H9 (cell line): ENCODE data around the gene PFKL. TPM values are rescaled to one million over a fixed set of nuclear protein-coding genes. Genes with fewer than 3 reads are reported as not detected.

Experiments used
- DNase-seq: peaks from one replicate; pipeline ENCODE4 v3.0.0-alpha.2; 2017
- H2AFZ ChIP-seq: one replicate; pipeline ENCODE4 v1.6.1; 2013; ENCODE audit warnings: mild to moderate bottlenecking, low read length, control low read depth, moderate library complexity
- H2AK5ac ChIP-seq: 2 replicates; pipeline ENCODE4 v1.6.1; 2013; ENCODE audit warnings: low read length, control low read depth, mixed read lengths; ENCODE audit not compliant: insufficient read length
- H2BK120ac ChIP-seq: one replicate; pipeline ENCODE4 v1.6.1; 2013; ENCODE audit warnings: low read depth, mild to moderate bottlenecking, low read length, control low read depth, inconsistent platforms; ENCODE audit not compliant: poor library complexity, severe bottlenecking
- H2BK12ac ChIP-seq: 2 replicates; pipeline ENCODE4 v1.6.1; 2013; ENCODE audit warnings: low read length, control low read depth, mixed read lengths, low read depth; ENCODE audit not compliant: insufficient read length
- H2BK15ac ChIP-seq: 2 replicates; pipeline ENCODE4 v1.6.1; 2013; ENCODE audit warnings: low read depth, low read length, control low read depth
- H2BK20ac ChIP-seq: one replicate; pipeline ENCODE4 v1.6.1; 2013; ENCODE audit warnings: low read depth, mild to moderate bottlenecking, low read length, control low read depth, inconsistent platforms; ENCODE audit not compliant: poor library complexity, severe bottlenecking
- H2BK5ac ChIP-seq: 2 replicates; pipeline ENCODE4 v1.6.1; 2013; ENCODE audit warnings: low read length, control low read depth, mixed read lengths; ENCODE audit not compliant: insufficient read length
- H3K14ac ChIP-seq: 2 replicates; pipeline ENCODE4 v1.6.1; 2013; ENCODE audit warnings: low read length, control low read depth; ENCODE audit not compliant: insufficient read depth
- H3K18ac ChIP-seq: 2 replicates; pipeline ENCODE4 v1.6.1; 2013; ENCODE audit warnings: low read depth, mild to moderate bottlenecking, mixed read lengths, low read length, control low read depth; ENCODE audit not compliant: insufficient read length
- H3K23ac ChIP-seq: 2 replicates; pipeline ENCODE4 v1.6.1; 2013; ENCODE audit warnings: low read length, control low read depth, mixed read lengths, low read depth; ENCODE audit not compliant: insufficient read length
- H3K23me2 ChIP-seq: 2 replicates; pipeline ENCODE4 v1.6.1; 2013; ENCODE audit warnings: low read depth, mild to moderate bottlenecking, mixed read lengths, low read length, control low read depth; ENCODE audit not compliant: insufficient read length, poor library complexity, severe bottlenecking
- H3K27ac ChIP-seq: 2 replicates; pipeline ENCODE4 v1.5.1; 2013; ENCODE audit warnings: low read length, control low read depth, mixed read lengths, low read depth; ENCODE audit not compliant: insufficient read length
- H3K27me3 ChIP-seq: 2 replicates; pipeline ENCODE4 v1.6.1; 2013; ENCODE audit warnings: low read length, control low read depth, inconsistent platforms; ENCODE audit not compliant: insufficient read depth
- H3K4ac ChIP-seq: 2 replicates; pipeline ENCODE4 v1.6.1; 2013; ENCODE audit warnings: low read depth, mild to moderate bottlenecking, control low read depth, inconsistent platforms, low read length, moderate library complexity
- H3K4me1 ChIP-seq: 2 replicates; pipeline ENCODE4 v1.6.1; 2013; ENCODE audit warnings: low read length, control low read depth, inconsistent platforms; ENCODE audit not compliant: insufficient read depth
- H3K4me2 ChIP-seq: 2 replicates; pipeline ENCODE4 v1.6.1; 2013; ENCODE audit warnings: low read length, control low read depth, mixed read lengths; ENCODE audit not compliant: insufficient read length, insufficient read depth
- H3K56ac ChIP-seq: 2 replicates; pipeline ENCODE4 v1.6.1; 2013; ENCODE audit warnings: low read depth, mild to moderate bottlenecking, mixed read lengths, low read length, control low read depth; ENCODE audit not compliant: insufficient read length
- H3K79me1 ChIP-seq: 2 replicates; pipeline ENCODE4 v1.6.1; 2013; ENCODE audit warnings: low read depth, mild to moderate bottlenecking, moderate library complexity, low read length, control low read depth, inconsistent platforms; ENCODE audit not compliant: insufficient read depth, poor library complexity, severe bottlenecking
- H3K79me2 ChIP-seq: 2 replicates; pipeline ENCODE4 v1.6.1; 2013; ENCODE audit warnings: low read length, control low read depth, inconsistent platforms; ENCODE audit not compliant: insufficient read depth
- H3K9ac ChIP-seq: 2 replicates; pipeline ENCODE4 v1.6.1; 2013; ENCODE audit warnings: low read length, control low read depth, mixed read lengths; ENCODE audit not compliant: insufficient read length; ENCODE audit errors: extremely low read depth
- H3K9me3 ChIP-seq: one replicate; pipeline ENCODE4 v1.6.1; 2013; ENCODE audit warnings: low read depth, low read length, inconsistent platforms; ENCODE audit not compliant: control insufficient read depth
- H3T11ph ChIP-seq: one replicate; pipeline ENCODE4 v1.6.1; 2013; ENCODE audit warnings: mild to moderate bottlenecking, low read length, control low read depth, inconsistent platforms
- H4K20me1 ChIP-seq: one replicate; pipeline ENCODE4 v1.6.1; 2013; ENCODE audit not compliant: control insufficient read depth, insufficient read length, insufficient read depth
- H4K5ac ChIP-seq: 2 replicates; pipeline ENCODE4 v1.6.1; 2013; ENCODE audit warnings: low read depth, mild to moderate bottlenecking, mixed read lengths, low read length, control low read depth; ENCODE audit not compliant: insufficient read length
- H4K8ac ChIP-seq: replicated peaks from 2 replicates; pipeline ENCODE4 v1.6.1; 2013; ENCODE audit warnings: low read length, control low read depth, mixed read lengths, low read depth; ENCODE audit not compliant: insufficient read length
- H4K91ac ChIP-seq: 2 replicates; pipeline ENCODE4 v1.6.1; 2013; ENCODE audit warnings: low read depth, mild to moderate bottlenecking, moderate library complexity, mixed read lengths, low read length, control low read depth; ENCODE audit not compliant: insufficient read length
- H3K27ac Mint-ChIP-seq, 3 experiments: 2 replicates in 2 of 3; 3 replicates in 1 of 3; pipeline ENCODE4 v1.8.0; 2020 to 2021; ENCODE audit warnings: mixed read lengths in 3 of 3, mild to moderate bottlenecking in 1 of 3, moderate library complexity in 1 of 3
- H3K27me3 Mint-ChIP-seq: 2 replicates; pipeline ENCODE4 v1.8.0; 2021; ENCODE audit warnings: low read depth, mild to moderate bottlenecking, moderate library complexity, mixed read lengths
- H3K36me3 Mint-ChIP-seq, 3 experiments: 2 replicates in 2 of 3; 3 replicates in 1 of 3; pipeline ENCODE4 v1.8.0; 2020 to 2021; ENCODE audit warnings: low read depth in 3 of 3, mixed read lengths in 3 of 3; ENCODE audit not compliant: insufficient read depth in 1 of 3
- H3K4me1 Mint-ChIP-seq, 2 experiments: 2 replicates each; pipeline ENCODE4 v1.8.0; 2020; ENCODE audit warnings: mixed read lengths in 2 of 2
- H3K4me3 Mint-ChIP-seq, 2 experiments: 2 replicates in 1 of 2; 3 replicates in 1 of 2; pipeline ENCODE4 v1.8.0; 2020 to 2021; ENCODE audit warnings: mild to moderate bottlenecking in 2 of 2, mixed read lengths in 2 of 2, moderate library complexity in 1 of 2
- H3K9me3 Mint-ChIP-seq, 2 experiments: 2 replicates in 1 of 2; 3 replicates in 1 of 2; pipeline ENCODE4 v1.8.0; 2020; ENCODE audit warnings: mild to moderate bottlenecking in 2 of 2, mixed read lengths in 2 of 2, moderate library complexity in 1 of 2
- CTCF ChIP-seq: fragments of 200-600 bp; sonication (generic); conservative IDR thresholded peaks from 3 replicates; pipeline ENCODE4 v1.8.0; 2021; ENCODE audit warnings: antibody characterized with exemption, mild to moderate bottlenecking
- WGBS: extraction: QIAGEN DNeasy Blood & Tissue Kit; methylation state at CpG from one replicate; pipeline ENCODE4 v1.1.7; 2013; ENCODE audit warnings: missing lambda C conversion rate, low lambda C conversion rate, mixed read lengths; ENCODE audit not compliant: insufficient read length; ENCODE audit errors: extremely low coverage; 5-methylcytosine and 5-hydroxymethylcytosine counted together
- total RNA-seq: library from RNA; stranded (reverse); gene quantifications from 2 replicates; pipeline ENCODE4 v1.2.1, GENCODE V29; 2021

Gene PFKL
- total RNA-seq, 1 experiment from 2014 or later = 107 TPM

DNA sequence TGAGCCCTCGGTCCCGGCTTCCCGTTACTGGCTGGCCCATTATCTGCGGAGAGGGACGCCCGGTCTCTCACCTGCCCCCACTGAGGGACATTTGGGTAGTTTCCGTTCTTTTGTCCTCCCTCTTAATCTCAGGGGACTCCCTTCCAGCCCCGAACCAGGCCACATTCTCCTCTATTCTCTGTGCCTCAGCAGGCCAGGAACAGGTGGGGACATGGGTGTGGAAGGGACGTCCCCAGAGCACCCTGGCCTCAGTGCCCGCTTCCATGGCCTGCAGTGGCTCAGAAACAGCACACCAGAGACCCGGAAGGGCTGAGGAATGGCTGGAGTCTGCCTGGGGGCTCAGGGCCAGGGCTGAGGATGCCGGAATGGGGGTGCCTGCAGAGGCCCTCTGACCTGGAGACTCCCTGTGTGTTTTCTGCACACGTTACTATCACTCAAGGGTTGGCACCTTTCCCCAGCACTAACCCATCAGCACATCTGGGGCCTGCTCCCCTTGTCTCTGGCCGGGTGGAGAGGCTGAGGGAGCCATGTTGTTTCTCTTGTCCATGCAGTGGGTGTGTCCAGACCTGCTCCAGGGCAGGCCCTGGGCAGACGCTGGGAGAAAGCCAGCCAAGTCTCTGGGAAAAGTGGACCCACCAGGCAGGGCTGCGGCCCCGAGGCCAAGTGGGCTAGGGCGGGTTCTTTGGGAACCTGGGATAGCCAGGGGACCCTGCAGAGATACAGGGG, 28.1 kb upstream of the PFKL start:
- Histone ChIP-seq H3K9ac (no peak overlapping the region), H3K4me1 (no peaks in the 10 kb centered on the region), H3K27ac (no peak overlapping the region), H3K23me2 (no peaks in the 10 kb centered on the region), H3K18ac (no peak overlapping the region), H2BK5ac (no peak overlapping the region), H3K9me3 (no peaks in the 10 kb centered on the region), H4K91ac (no peak overlapping the region), H2BK12ac (no peak overlapping the region), H3K4ac (no peak overlapping the region), H2BK20ac (no peak overlapping the region), H3K79me2 (no peaks in the 10 kb centered on the region), H3K14ac (no peak overlapping the region), H3K4me2 (no peak overlapping the region), H3T11ph (no peak overlapping the region), H4K5ac (no peak overlapping the region), H3K27me3 (no peaks in the 10 kb centered on the region), H2BK15ac (no peak overlapping the region), H2BK120ac (no peak overlapping the region), H3K79me1 (no peaks in the 10 kb centered on the region), H4K8ac (no peak overlapping the region), H2AFZ (no peak overlapping the region), H3K23ac (no peak overlapping the region), H4K20me1 (no peaks in the 10 kb centered on the region), H2AK5ac (no peak overlapping the region), H3K56ac (no peak overlapping the region)
- H3K4me1 Mint-ChIP-seq = peaks cover 0 to 3% of the 10 kb centered on the region in 2 experiments; a peak in 1 of 4 replicates
- no peaks in the 10 kb centered on the region; a peak in 1 of 5 replicates for H3K9me3 Mint-ChIP-seq
- no peaks in the 10 kb centered on the region for H3K36me3 Mint-ChIP-seq
- TF ChIP-seq CTCF = no peak
- WGBS = no CpG with 5 or more reads among the region's 18 CpGs
- no peak overlapping the region for H3K27ac Mint-ChIP-seq
- DNase-seq = no peak
- H3K27me3 Mint-ChIP-seq = peaks cover 8% of the 10 kb centered on the region
- H3K4me3 Mint-ChIP-seq = no peak overlapping the region
